H1 (cell line): ENCODE results near the gene PDIA5. TPM values are rescaled to one million over a fixed set of nuclear protein-coding genes. Genes with fewer than 3 reads are reported as not detected.

ENCODE experiments used
- CTCF ChIA-PET: fragments of 300-600 bp; sonication (Branson Sonifier 250); formaldehyde crosslinking; loops from one replicate; lab custom pipeline; 2021; ENCODE audit not compliant: partially characterized antibody; lab: Charles Lee
- POLR2A ChIA-PET: fragments of 300-600 bp; sonication (Branson Sonifier 250); formaldehyde crosslinking; loops from one replicate; lab custom pipeline; 2021; ENCODE audit warnings: inconsistent platforms; ENCODE audit not compliant: partially characterized antibody; lab: Charles Lee
- DNase-seq, 2 experiments: peaks; one replicate each; pipeline versions ENCODE4 v3.0.0 to v3.0.0-alpha.2; 2010 to 2022; ENCODE audit warnings: low spot score in 2 of 2, low read depth in 1 of 2, mixed read lengths in 1 of 2
- FAIRE-seq: peaks from 2 replicates; lab custom pipeline; 2011; peaks lifted over from hg19 to GRCh38; lab: Jason Lieb, UNC
- H2AFZ ChIP-seq: 2 replicates; pipeline ENCODE4 v1.8.1; 2012; ENCODE audit warnings: low read length, inconsistent platforms
- H2AK5ac ChIP-seq: 2 replicates; pipeline ENCODE4 v1.6.1; 2013; ENCODE audit warnings: low read depth, low read length
- H2BK120ac ChIP-seq: replicated peaks from 2 replicates; pipeline ENCODE3; 2013; ENCODE audit warnings: low read depth, low read length, inconsistent platforms
- H2BK12ac ChIP-seq: 2 replicates; pipeline ENCODE4 v1.6.1; 2013; ENCODE audit warnings: low read depth, low read length
- H2BK15ac ChIP-seq: 2 replicates; pipeline ENCODE4 v1.6.1; 2013; ENCODE audit warnings: low read length
- H2BK20ac ChIP-seq: 2 replicates; pipeline ENCODE4 v1.6.1; 2013; ENCODE audit warnings: low read length
- H2BK5ac ChIP-seq: 2 replicates; pipeline ENCODE4 v1.6.1; 2013; ENCODE audit warnings: low read depth, low read length
- H3K14ac ChIP-seq: 2 replicates; pipeline ENCODE4 v1.6.1; 2013; ENCODE audit warnings: inconsistent platforms; ENCODE audit not compliant: insufficient read length
- H3K18ac ChIP-seq: 2 replicates; pipeline ENCODE4 v1.6.1; 2013; ENCODE audit warnings: low read length; ENCODE audit errors: extremely low read depth
- H3K23ac ChIP-seq: 2 replicates; pipeline ENCODE4 v1.6.1; 2013; ENCODE audit warnings: inconsistent platforms; ENCODE audit not compliant: insufficient read length
- H3K23me2 ChIP-seq: 2 replicates; pipeline ENCODE4 v1.6.1; 2013; ENCODE audit warnings: low read depth, low read length
- H3K27ac ChIP-seq: 2 replicates; pipeline ENCODE4 v1.6.1; 2011; ENCODE audit warnings: low read depth, low read length, inconsistent platforms
- H3K27me3 ChIP-seq, 4 experiments: replicated peaks in 1 of 4; 1 replicate in 1 of 4; 2 replicates in 3 of 4; pipeline versions ENCODE4 v1.6.1 to v1.8.1; 2011 to 2013; ENCODE audit warnings: low read length in 3 of 4, mild to moderate bottlenecking in 3 of 4, inconsistent platforms in 2 of 4, mixed read lengths in 2 of 4, moderate library complexity in 1 of 4; ENCODE audit not compliant: control insufficient read depth in 3 of 4, insufficient read depth in 3 of 4; ENCODE audit errors: extremely low read depth in 1 of 4
- H3K36me3 ChIP-seq, 4 experiments: 2 replicates each; pipeline versions ENCODE4 v1.6.1 to v1.8.1; 2011 to 2013; ENCODE audit warnings: mild to moderate bottlenecking in 4 of 4, low read length in 3 of 4, moderate library complexity in 2 of 4, control low read depth in 1 of 4, inconsistent platforms in 1 of 4; ENCODE audit not compliant: insufficient read depth in 4 of 4, control insufficient read depth in 2 of 4
- H3K4ac ChIP-seq: replicated peaks from 2 replicates; pipeline ENCODE3; 2013; ENCODE audit warnings: low read length, low read depth, mixed read lengths, inconsistent platforms; ENCODE audit not compliant: insufficient read length
- H3K4me1 ChIP-seq, 4 experiments: replicated peaks in 1 of 4; 1 replicate in 1 of 4; 2 replicates in 3 of 4; pipeline versions ENCODE4 v1.6.1 to v1.8.1; 2011 to 2013; ENCODE audit warnings: low read length in 3 of 4, inconsistent platforms in 2 of 4, mixed read lengths in 1 of 4; ENCODE audit not compliant: insufficient read depth in 4 of 4, control insufficient read depth in 3 of 4
- H3K4me2 ChIP-seq, 2 experiments: 2 replicates each; pipeline versions ENCODE4 v1.6.1 to v1.8.1; 2011 to 2013; ENCODE audit warnings: low read depth in 2 of 2, low read length in 2 of 2, control low read depth in 1 of 2, inconsistent platforms in 1 of 2, mild to moderate bottlenecking in 1 of 2; ENCODE audit not compliant: insufficient read depth in 1 of 2
- H3K4me3 ChIP-seq, 4 experiments: fragments of 200-600, 300-600 bp in 1 of 4; sonication (generic), shearing (Covaris generic), sonication (Bioruptor Twin) in 1 of 4; 2 replicates each; pipeline versions ENCODE4 v1.5.1 to v1.8.1; 2011 to 2016; ENCODE audit warnings: low read length in 4 of 4, low read depth in 3 of 4, control low read depth in 2 of 4, inconsistent platforms in 2 of 4, mild to moderate bottlenecking in 2 of 4, mixed read lengths in 1 of 4, moderate library complexity in 1 of 4; ENCODE audit not compliant: insufficient read depth in 2 of 4; ENCODE audit errors: extremely low read depth in 1 of 4
- H3K56ac ChIP-seq: replicated peaks from 2 replicates; pipeline ENCODE3; 2013; ENCODE audit warnings: low read depth, mild to moderate bottlenecking, mixed read lengths, low read length, inconsistent platforms; ENCODE audit not compliant: insufficient read length
- H3K79me1 ChIP-seq: 2 replicates; pipeline ENCODE4 v1.6.1; 2013; ENCODE audit warnings: low read depth, low read length, control low read depth
- H3K79me2 ChIP-seq, 2 experiments: 2 replicates each; pipeline versions ENCODE4 v1.6.1 to v1.8.1; 2012 to 2013; ENCODE audit warnings: low read length in 2 of 2, mild to moderate bottlenecking in 2 of 2, inconsistent platforms in 1 of 2; ENCODE audit not compliant: insufficient read depth in 2 of 2, control insufficient read depth in 1 of 2
- H3K9ac ChIP-seq, 4 experiments: replicated peaks in 1 of 4; 1 replicate in 1 of 4; 2 replicates in 3 of 4; pipeline versions ENCODE4 v1.6.1 to v1.8.1; 2011 to 2013; ENCODE audit warnings: low read depth in 3 of 4, low read length in 3 of 4, control low read depth in 2 of 4, mild to moderate bottlenecking in 2 of 4, moderate library complexity in 2 of 4, inconsistent platforms in 1 of 4; ENCODE audit errors: extremely low read depth in 1 of 4
- H3K9me3 ChIP-seq, 2 experiments: 2 replicates each; pipeline versions ENCODE4 v1.6.1 to v1.8.1; 2012 to 2013; ENCODE audit warnings: mild to moderate bottlenecking in 2 of 2, moderate library complexity in 2 of 2, control low read depth in 1 of 2, inconsistent platforms in 1 of 2, low read depth in 1 of 2, low read length in 1 of 2, mixed read lengths in 1 of 2; ENCODE audit not compliant: insufficient read depth in 2 of 2
- H4K20me1 ChIP-seq, 2 experiments: replicated peaks in 1 of 2; 2 replicates each; pipeline versions ENCODE3 to v1.8.1; 2011 to 2013; ENCODE audit warnings: inconsistent platforms in 2 of 2, low read length in 2 of 2, mild to moderate bottlenecking in 1 of 2; ENCODE audit not compliant: insufficient read depth in 2 of 2, control insufficient read depth in 1 of 2
- H4K5ac ChIP-seq: 2 replicates; pipeline ENCODE4 v1.6.1; 2013; ENCODE audit warnings: low read length, low read depth, mixed read lengths, inconsistent platforms; ENCODE audit not compliant: insufficient read length
- H4K8ac ChIP-seq: 2 replicates; pipeline ENCODE4 v1.8.0; 2013; ENCODE audit warnings: mild to moderate bottlenecking, moderate library complexity, low read length, inconsistent platforms; ENCODE audit not compliant: insufficient read depth; ENCODE audit errors: extremely low read depth
- H4K91ac ChIP-seq: replicated peaks from 2 replicates; pipeline ENCODE3; 2013; ENCODE audit warnings: low read length, mixed read lengths, inconsistent platforms; ENCODE audit not compliant: insufficient read length
- CBX8 ChIP-seq: fragments of 300-800, 300-1000 bp; sonication (generic); IDR thresholded peaks from 2 replicates; pipeline ENCODE4 v1.7.1; 2016; ENCODE audit warnings: low read depth, low read length, borderline replicate concordance
- E2F6 ChIP-seq: IDR thresholded peaks from 2 replicates; pipeline ENCODE4 v1.6.1; 2012; ENCODE audit warnings: inconsistent platforms
- WGBS, 2 experiments: shearing (Covaris generic) in 1 of 2; methylation state at CpG; one replicate each; pipeline versions ENCODE4 v1.1.6 to v1.1.7; 2013 to 2015; ENCODE audit warnings: low lambda C conversion rate in 2 of 2, mixed read lengths in 2 of 2, inconsistent platforms in 1 of 2, low coverage in 1 of 2, missing lambda C conversion rate in 1 of 2; ENCODE audit not compliant: insufficient replicate concordance in 2 of 2, insufficient coverage in 1 of 2, insufficient read length in 1 of 2; ENCODE audit errors: extremely low coverage in 1 of 2, missing lambda C conversion rate in 1 of 2; 5-methylcytosine and 5-hydroxymethylcytosine counted together
- polyA plus RNA-seq, 7 experiments: library from polyadenylated mRNA; depleted of rRNA in 3 of 7; stranded (reverse) in 5 of 7; unstranded in 2 of 7; fragments of >200 nt in 5 of 7; fragments of 200-250 nt in 2 of 7; gene quantifications; 1 replicate in 5 of 7; 2 replicates in 1 of 7; 4 replicates in 1 of 7; pipeline versions ENCODE4 v1.2.1 to v1.2.3, GENCODE V29; 2011 to 2013; ENCODE audit warnings: missing spikeins in 2 of 7, mixed read lengths in 2 of 7
- total RNA-seq: library from RNA; stranded (reverse); fragmentation: NEBNext Ultra II Directional; extraction: Animal tissue kit (Norgen Biotek cat#: 25700); gene quantifications from 2 replicates; pipeline ENCODE4 v1.2.1, GENCODE V29; 2021

PDIA5 gene
- total and polyA plus RNA-seq, 2 of the 8 experiments (the other 6 are each of a cell fraction or from before 2014, with no cell fraction given) = 18.2 to 32.8 TPM

GRCh38 chr3:123054109-123054778 is 12.6 kb upstream of the PDIA5 start:
- 78% methylated on average over 5 of the region's 5 CpGs; no CpG with 5 or more reads in 1 of the 2 experiments for WGBS, 2 experiments
- Histone ChIP-seq H3K27me3 (no peaks in the 10 kb centered on the region), H2BK15ac (no peak overlapping the region), H3K27ac (no peak overlapping the region), H3K14ac (no peak overlapping the region), H3K9ac (no peak overlapping the region), H3K4me1 (no peaks in the 10 kb centered on the region; a peak in 3 of 7 replicates), H3K23me2 (no peaks in the 10 kb centered on the region), H3K36me3 (no peaks in the 10 kb centered on the region), H4K20me1 (no peaks in the 10 kb centered on the region), H3K4ac (no peak overlapping the region), H4K8ac (no peak overlapping the region), H2BK5ac (no peak overlapping the region), H4K5ac (no peak overlapping the region), H2BK20ac (no peak overlapping the region), H3K9me3 (no peaks in the 10 kb centered on the region), H2BK12ac (no peak overlapping the region), H3K79me1 (no peaks in the 10 kb centered on the region), H3K4me3 (no peak overlapping the region), H4K91ac (no peak overlapping the region)
- DNase-seq = no peak
- CTCF ChIA-PET = interaction anchor here (1.1 kb wide), 1 partner anchor 26 kb away, joined by 3 read pairs; no protein-coding TSS in a partner anchor
- no peak for TF ChIP-seq E2F6
- no peak for TF ChIP-seq CBX8
- TF ChIP-seq, all 59 proteins: peak for 0
- H2BK120ac ChIP-seq = no peak overlapping the region
- no peak overlapping the region for H2AK5ac ChIP-seq
- H3K18ac ChIP-seq = no peak overlapping the region
- H3K23ac ChIP-seq = no peak overlapping the region
- POLR2A ChIA-PET = no interaction called here
- H3K4me2 ChIP-seq = no peak overlapping the region
- no peak for FAIRE-seq
- H2AFZ ChIP-seq = no peak overlapping the region
- H3K79me2 ChIP-seq = no peaks in the 10 kb centered on the region
- H3K56ac ChIP-seq = no peak overlapping the region
